Measurements from ENCODE around the gene FLAD1.

GRCh38 chr1:155010211-155010918 lies 27.2 kb downstream of the FLAD1 start:
- TF ChIP-seq EZH2 (IDR thresholded peaks at IDR 0.05; ENCODE audit: insufficient read depth, low read length) (no peak), CTCF (IDR thresholded peaks at IDR 0.05; ENCODE audit: insufficient read depth, low read depth, low read length) (no peak)
